ENCODE results near the gene FAM219A.

DNA sequence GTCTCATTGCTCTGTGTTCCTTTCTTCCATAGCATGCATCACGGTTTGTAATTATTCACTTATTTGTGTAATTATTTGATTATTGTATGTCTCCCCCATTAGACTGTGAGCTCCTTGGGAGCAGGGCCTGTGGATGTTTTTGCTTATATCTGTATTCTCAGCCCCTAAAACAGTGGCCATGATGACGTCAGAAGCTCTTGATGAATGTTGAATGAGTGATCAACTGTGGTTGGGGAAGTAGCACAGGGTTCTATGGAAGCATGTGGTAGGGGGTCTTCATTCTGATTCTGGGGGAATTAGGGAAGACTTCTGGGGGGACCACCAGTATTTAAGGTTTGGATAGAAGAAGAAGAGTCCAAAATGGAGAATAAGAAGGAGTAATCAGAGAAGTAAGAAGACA is 6.2 kb upstream of the FAM219A start:
- TF ChIP-seq CTCF (IDR thresholded peaks at IDR 0.05) (no peak), POLR2AphosphoS5 (IDR thresholded peaks at IDR 0.05) (no peak)

All from breast epithelium (tissue), 3 donors.